ENCODE measurements around the gene SIK3.
"Not testable (repeated sequence)": the region's sequence is repeated elsewhere in the genome, so short reads cannot be mapped to it uniquely, and the experiment has no call there.

SIK3 gene

GRCh38 chr11:117098269-117099232, at the start of gene SIK3:
SIK3 (minus strand) TSS chr11:117098428; CDS start chr11:117098415, 13 bp downstream.
- DNase-seq, result peak; percentile 40

- no peak for DNase-seq
These were observed 48.3 kb upstream of the SIK3 start for GRCh38 chr11:117146521-117146920.

DNA sequence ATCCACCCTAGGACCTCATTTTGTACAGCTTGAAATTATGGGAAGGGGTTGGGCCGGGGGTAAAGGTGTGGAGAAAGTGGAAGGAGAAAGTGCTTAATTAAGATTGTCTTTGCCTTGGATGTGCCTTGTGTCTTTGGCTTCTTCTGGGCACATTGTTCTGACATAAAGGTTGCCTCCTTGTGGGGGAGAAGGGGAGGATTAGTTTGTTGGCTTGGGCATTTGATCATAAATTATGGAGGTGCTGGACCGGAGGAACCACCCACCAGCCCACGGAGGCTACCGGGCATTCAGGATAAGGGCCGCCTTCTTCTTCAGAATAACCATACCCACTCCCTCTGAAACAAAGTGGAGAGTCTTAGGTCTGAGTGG, 47.1 kb upstream of the SIK3 start:
- no peak for DNase-seq

DNA sequence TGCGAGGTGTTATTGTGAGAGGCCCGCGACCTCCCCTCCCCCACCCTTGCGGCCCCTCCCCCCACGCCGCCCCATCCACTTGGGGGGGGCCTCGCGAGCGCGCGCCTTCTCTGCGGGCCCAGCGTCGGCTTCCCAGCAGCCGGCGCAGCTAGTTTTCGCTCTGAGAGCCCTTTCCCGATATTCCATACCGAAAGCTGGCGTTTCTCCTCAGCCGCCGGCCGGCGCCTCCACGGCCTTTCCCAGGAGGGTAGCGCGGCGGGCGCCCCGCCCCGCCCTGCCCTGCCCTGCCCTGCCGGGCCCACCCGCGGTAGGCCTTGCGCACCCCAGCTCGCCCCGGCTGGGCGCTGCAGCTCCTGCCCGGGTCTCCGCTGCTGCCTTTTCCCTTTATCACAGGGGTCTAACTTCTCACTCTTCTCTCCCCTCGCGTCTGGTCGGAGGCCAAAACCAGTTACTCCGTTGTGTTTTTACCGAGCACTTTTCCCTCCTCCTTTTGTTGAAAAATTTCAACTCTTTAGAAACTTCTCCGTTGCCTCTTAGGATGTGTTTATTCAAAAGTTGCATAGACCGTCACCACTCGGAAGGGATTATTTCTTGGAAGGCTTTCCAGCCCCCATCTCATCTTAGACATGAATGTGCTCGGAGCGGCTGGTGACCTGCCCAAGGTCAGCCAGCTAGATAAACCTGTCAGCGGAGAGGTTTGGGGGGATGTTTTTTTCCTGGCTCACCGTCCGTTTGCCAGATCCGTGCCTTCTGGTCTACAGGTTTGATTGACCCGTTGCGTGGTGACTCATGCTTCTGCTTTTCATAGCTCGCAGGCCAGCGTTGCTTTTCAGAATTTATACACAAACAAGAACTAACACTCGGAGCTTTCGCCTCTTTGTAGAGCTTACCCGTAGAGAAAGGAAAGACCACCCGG, 46.5 kb upstream of the SIK3 start:
- no peak for DNase-seq

GRCh38 chr11:117143871-117144476, 45.7 kb upstream of the SIK3 start, which contains the start of gene PAFAH1B2:
PAFAH1B2 (plus strand) TSS chr11:117144287; CDS start chr11:117152448, 8,161 bp downstream.
- peak; percentile 59 for DNase-seq

- DNase-seq, result no peak
These were observed 45.2 kb upstream of the SIK3 start for GRCh38 chr11:117143390-117143789.

DNA sequence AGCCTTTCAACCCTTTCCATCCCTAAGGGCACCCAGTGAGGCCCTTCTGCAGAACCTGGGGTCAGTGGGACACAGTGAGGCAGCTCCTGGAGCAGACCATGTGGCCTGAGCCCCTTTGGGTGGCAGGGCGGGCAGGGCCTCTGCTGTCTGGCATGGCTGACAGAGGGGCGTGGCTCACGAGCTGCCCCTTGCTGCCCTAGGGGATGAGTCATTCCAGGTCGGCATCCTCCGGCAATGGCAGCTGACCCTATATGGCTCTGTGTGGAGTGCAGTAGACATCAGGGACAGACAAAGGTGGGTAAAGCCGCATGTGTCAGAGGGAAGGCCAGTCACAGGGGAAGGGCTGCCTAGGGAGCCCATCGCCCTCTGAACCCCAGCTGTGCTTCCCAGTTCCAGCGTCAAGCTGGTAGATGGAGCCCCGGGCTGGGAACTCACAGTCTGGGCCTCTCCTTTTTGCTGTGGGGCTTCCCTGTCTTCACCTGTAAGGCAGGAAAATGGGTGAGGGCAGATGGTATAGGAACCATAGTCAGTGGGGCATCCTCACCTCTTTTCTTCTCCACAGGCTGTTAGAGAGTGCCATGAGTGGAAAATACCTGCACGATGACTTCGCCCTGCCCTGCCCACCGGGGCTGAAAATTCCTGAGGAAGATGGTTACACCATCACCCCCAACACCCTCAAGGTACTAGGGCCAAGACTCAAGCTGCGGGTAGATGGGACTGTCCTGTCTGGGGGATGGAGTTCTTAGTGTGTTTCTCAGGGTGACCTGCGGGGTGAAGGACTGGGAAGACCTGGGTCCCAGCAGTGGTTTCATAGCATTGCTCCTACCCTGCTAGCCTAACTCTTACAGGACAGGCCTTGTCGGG, 39.2 kb upstream of the SIK3 start:
- not testable (repeated sequence) for DNase-seq

DNA sequence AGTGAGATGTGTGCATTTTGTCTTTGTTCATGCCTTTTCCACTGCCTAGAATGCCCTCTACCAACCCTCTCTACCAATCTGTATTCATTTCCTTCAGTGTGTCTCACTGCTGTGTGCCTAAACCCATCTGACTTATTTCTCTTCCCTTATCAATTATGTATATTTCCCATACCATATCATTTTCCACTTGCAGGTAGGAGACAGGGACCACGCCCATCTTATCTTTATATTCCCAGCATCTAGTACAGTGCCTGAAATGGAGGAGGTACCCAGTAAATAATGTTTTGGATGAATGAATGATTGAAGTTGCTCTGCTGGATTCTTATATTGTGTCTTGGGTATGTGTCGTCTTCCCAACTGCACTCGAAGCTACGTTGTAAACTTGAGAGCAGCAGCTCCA, 36.8 kb upstream of the SIK3 start:
- not testable (repeated sequence) for DNase-seq

DNA sequence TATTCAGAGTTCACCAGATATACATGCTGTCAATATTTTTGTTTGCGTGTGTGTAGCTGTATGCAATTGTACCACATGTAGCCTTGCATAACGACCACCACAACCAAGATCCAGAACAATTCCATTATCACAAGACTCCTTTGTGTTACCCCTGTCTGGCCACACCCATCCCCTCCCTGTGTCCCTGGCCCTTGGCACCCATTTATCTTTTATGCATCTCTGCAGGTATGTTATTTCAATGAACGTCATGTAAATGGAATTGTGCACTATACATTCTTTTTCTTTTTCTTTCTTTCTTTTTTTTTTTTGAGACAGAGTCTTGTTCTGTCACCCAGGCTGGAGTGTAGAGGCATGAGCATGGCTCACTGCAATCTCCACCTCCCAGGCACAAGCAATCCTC, 36.2 kb upstream of the SIK3 start:
- no peak for DNase-seq

DNA sequence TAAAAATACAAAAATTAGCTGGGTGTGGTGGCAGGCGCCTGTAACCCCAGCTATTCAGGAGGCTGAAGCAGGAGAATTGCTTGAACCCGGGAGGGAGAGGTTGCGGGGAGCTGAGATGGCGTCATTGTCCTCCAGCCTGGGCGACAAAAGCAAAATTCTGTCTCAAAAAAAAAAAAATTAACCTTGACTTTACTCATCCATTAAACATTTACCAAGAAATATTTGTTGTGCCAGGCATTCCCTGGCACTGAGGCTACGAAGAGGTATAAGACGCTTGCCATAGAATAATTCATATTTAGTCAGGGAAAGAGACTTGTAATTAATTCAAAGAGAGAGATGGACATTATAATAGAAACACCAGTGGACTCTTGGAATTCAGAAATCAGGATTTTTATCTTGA, 32.7 kb upstream of the SIK3 start:
- no peak for DNase-seq

DNA sequence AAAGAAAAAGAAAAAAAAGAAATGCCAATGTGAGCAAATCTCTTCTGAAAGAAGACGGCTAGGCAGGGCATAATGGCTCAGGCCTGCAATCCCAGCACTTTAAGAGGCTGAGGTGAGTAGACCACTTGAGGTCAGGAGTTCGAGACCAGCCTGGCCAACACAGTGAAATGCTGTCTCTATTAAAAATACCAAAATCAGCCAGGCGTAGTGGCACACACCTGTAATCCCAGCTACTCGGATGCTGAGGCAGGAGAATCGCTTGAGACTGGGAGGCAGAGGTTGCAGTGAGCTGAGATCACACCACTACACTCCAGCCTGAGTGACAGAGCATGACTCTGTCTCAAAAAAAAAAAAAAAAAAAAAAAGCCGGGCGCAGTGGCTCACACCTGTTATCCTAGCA, 32.2 kb upstream of the SIK3 start:
- DNase-seq, result not testable (repeated sequence)

DNA sequence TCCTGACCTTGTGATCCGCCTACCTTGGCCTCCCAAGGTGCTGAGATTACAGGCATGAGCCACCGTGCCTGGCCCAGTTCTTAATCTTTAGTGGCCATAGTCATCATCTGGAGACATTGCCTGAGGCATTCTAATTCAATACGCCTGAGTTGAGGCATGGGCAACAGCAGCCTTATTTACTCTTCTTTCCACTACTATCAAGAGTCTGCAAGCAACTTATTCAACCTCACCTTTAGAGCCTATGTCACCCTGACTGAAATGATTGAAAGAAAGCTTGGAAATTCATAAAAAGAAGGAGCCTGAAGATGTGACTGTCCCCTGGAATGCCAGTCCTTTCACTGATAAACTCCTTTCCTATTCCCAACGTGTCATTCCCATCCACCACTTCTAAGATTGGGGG, 30.1 kb upstream of the SIK3 start:
- no peak for DNase-seq

- DNase-seq, result no peak
These were observed 29.1 kb upstream of the SIK3 start for GRCh38 chr11:117127171-117127901.

DNA sequence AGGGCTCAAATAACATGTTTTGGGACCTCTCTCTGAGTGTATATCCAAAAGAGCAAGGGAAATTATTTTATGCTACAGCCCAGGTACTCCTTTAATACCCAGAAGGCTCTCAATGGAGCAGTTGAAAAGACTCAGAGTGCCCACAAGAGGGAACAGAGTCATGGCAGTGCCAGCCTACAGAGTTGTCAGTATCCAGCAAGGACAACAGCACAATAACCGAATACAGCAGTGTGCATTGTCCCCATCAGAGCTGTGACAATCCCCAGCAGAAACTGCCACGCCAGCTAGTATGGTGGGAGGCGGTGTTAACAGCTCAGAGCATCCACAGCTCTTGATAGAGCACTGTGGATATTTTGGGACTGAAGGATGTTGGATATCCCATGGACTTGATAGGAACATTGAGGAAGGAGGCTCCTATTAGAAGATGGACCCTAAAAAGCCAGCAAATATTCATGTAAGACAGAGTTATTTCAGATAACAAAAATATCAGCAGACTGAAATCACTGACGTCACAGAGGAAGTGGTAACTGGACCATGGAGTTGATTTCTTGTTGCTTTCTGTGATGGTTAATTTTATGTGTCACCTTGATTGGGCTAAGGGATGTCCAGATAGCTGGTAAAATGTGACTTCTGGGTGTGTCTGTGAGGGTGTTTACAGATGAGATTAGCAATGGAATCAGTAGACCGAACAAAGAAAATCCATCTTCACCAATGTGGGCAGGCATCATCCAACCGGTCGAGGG, 28.2 kb upstream of the SIK3 start:
- no peak for DNase-seq

DNA sequence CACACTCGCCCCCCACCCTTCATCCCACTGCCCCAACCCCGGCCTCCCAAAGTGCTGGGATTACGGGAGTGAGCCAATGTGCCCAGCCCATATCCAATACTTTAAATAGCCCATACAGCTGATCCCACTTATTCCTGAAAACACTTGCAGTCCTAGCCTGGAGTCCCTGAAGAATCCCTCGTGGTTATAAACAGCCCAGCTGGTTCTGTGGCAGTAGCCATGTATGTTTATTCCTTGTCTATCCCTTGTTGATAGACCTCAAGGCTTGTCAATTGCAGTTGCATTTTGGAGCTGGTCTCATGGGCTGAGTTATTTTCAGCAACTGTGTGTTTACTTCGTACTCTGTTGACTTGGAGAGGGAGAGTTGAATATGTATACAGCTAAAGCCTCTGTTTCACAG, 24.3 kb upstream of the SIK3 start:
- DNase-seq, result no peak

- no peak for DNase-seq
These were observed 22.9 kb upstream of the SIK3 start for GRCh38 chr11:117121176-117121575.

DNA sequence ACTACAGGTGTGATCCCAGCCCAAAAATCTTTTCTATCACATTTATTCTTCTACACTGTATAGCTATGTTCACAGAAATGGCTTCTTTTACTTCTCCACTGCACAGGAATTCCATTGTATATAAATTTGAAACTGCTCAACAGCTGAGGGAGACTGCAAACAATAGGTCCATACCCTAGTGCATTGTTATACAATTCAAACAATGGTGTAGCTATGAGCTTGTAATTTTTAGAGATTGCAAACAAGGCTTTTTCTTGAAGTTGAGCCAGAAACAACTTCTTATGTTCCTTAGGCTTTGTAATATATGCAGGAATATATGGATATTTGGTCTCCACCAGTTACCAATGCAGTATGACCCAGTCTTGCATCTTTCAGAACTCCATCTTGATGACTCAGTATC, 19.5 kb upstream of the SIK3 start:
- DNase-seq, result no peak

DNA sequence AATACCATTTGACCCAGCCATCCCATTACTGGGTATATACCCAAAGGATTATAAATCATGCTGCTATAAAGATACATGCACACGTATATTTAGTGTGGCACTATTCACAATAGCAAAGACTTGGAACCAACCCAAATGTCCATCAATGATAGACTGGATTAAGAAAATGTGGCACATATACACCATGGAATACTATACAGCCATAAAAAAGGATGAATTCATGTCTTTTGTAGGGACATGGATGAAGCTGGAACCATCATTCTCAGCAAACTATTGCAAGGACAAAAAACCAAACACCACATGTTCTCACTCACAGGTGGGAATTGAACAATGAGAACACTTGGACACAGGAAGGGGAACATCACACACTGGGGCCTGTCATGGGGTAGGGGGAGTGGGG, 14.7 kb upstream of the SIK3 start:
- DNase-seq, result not testable (repeated sequence)

GRCh38 chr11:117112497-117112896, 14.3 kb upstream of the SIK3 start:
- not testable (repeated sequence) for DNase-seq

GRCh38 chr11:117110294-117110950, 12.2 kb upstream of the SIK3 start:
- no peak for DNase-seq
